Measurements from ENCODE around the gene DHTKD1.

DHTKD1 gene

GRCh38 chr10:12068449-12069269 lies at the start of gene DHTKD1:
Gene DHTKD1, plus strand, starts transcription at chr10:12068954. Its CDS starts 80 bp downstream, at chr10:12069034.
- peak; percentile 95 for DNase-seq (ENCODE audit: low read depth)

DNA sequence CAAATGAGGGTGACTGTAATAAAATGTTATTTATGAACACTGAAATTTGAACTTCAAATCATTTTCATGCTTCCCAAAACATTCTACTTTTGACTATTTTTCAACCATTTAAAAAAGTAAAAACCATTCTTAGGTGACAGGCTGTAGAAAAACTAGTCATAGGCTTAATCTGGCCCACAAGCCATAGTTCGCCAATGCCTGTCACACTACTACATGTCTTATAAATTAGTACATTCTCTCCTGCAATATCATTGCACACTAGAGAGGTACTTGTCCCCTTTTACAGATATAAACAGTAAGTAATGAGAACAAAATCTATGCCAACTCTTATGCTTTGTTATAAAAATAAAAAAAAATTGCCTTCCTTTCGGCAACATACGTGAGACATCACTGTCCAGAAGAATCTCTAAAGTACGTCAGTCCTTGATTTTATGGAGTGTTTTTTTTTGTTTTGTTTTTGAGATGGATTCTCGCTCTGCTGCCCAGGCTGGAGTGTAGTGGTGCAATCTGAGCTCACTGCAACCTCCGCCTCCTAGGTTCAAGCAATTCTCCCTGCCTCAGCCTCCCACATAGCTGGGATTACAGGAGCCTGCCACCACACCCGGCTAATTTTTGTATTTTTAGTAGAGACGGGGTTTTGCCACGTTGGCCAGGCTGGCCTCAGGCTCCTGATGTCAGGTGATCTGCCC lies 49.3 kb upstream of the DHTKD1 start:
- no peak for DNase-seq (ENCODE audit: low read depth)

- DNase-seq (ENCODE audit: low read depth), result no peak
These were observed 48.2 kb upstream of the DHTKD1 start for GRCh38 chr10:12020574-12020973.

DNA sequence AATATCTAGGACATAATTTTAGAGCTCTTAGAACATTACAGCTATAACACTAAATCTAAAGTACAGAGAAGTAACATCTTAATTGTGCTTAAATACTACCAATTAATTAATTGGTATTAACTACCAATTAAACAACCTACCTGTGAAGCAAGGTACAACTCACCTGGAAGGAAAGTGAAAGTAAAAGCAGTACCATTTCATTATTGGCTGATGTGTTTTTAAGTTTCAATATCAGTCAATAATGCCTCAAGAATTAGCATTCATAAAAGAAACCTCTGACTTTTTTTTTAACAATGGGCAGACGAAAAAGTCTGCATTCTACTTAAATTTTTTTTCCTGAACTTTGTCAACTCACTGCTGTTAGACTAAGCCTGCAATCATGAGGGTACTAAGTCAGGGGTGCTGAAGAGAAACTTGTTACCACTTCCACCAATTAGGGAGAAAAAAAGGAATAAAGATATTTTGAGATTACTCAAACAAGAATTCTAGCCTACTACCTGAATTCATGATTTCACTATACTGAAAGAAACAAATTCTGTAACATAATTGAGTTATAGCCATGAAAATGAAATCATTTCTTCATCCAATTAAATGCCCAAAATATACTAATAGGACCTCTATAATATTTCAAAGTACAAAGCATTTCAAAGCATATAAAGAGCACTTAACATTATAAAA lies 46.0 kb upstream of the DHTKD1 start:
- DNase-seq (ENCODE audit: low read depth), result no peak

- DNase-seq (ENCODE audit: low read depth), result no peak
These were observed 43.2 kb upstream of the DHTKD1 start for GRCh38 chr10:12025591-12025990.

GRCh38 chr10:12027539-12027938 lies 41.2 kb upstream of the DHTKD1 start:
- no peak for DNase-seq (ENCODE audit: low read depth)

GRCh38 chr10:12031404-12031803 lies 37.4 kb upstream of the DHTKD1 start:
- DNase-seq (ENCODE audit: low read depth), result no peak

GRCh38 chr10:12036073-12036655 lies 32.6 kb upstream of the DHTKD1 start:
- DNase-seq (ENCODE audit: low read depth), result no peak

DNA sequence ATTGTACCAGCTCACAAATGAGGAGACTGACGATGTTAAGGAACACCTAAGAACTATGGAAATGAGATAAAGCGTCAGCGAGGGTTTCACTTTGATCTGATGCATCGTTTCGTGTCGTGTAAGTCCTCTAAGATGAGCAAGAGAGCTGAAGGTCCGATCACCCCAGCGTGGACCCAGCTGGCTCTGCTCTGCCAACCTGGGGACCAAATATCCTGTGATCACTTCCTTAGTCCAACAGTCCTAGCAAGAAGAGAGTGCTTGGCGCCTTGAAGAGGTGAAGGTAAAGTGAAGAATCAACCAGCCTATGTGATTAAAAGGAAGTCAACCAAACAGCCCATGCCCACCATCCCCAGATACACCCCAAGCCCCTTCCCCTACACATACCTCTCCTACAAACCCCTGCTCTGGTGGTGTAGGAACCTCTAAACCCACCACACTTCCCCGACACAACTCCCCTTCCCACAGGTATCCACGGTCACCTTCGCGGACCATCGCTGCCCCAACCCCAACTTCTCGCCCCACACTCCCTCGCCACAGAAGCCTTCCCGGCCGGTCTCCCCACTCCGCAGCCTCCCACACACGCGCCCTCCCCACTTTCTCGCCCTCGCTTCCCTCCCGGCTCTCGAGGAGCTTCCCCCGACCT lies 26.9 kb upstream of the DHTKD1 start:
- no peak for DNase-seq (ENCODE audit: low read depth)

- DNase-seq (ENCODE audit: low read depth), result no peak
These were observed 26.4 kb upstream of the DHTKD1 start for GRCh38 chr10:12042409-12042796.

DNA sequence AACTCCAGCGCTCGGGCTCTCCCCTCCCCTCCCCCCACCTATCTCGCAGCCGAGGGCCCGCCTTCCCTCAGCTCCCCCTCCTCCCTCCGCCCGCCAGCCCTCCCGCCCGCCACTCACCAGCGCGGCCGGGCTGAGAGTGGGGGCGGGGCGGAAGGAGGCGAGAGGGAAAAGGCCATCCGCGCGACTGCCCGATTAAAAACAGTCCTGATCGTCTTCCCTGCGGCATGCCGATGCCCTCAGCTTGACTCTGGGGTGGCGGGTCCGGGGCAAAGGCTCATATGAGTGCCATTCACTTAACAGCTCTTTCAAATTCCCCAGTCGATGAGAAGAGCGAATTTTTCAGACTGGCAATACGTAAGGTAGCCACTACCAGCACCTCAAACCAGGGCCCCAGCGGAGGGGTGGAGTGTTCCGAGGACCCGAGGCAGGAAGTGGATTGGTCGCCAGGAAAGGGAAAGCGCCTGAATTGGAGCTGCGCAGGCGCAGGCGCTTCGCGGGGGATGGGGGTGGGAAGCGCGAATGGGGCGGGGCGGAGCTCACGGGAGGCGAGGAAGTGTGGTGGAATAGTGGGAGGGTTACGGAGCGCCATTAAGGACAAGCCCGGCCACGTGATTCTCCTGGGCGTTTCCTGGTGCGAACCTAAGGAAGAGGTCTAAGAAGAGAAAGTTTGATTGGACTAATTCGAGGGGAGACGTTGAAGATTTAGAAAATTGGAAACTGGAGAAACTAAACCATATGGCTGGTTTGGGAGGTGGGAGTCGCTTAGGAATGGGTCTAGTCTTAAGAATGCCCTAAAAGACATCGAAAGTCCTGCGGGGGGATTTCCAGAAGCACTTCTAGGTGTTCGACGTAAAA lies 25.7 kb upstream of the DHTKD1 start, which contains the start of gene UPF2:
TSS of gene UPF2 (minus strand) at position 13 of the 855 bp plus-strand sequence. CDS start 7,386 bp downstream, outside the sequence.
- DNase-seq (ENCODE audit: low read depth), result peak; percentile 97

GRCh38 chr10:12045596-12045995 lies 23.2 kb upstream of the DHTKD1 start:
- no peak for DNase-seq (ENCODE audit: low read depth)

DNA sequence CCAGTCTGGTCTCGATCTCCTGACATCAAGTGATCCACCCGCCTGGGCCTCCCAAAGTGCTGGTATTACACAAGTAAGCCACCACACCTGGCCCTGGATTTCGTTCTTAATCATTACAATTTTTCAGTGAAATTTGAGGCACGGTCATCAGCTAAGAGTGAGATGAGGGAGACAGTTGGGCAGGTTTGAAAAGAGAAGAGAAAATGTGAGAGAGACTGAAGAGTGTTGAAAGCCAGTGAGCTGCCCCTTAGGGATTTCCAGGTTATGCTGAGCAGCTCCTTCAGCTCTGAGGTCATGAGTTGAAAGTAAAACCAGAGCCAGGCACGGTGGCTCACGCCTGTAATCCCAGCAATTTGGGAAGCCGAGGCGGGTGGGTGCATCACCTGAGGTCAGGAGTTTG lies 20.2 kb upstream of the DHTKD1 start:
- DNase-seq (ENCODE audit: low read depth), result no peak

DNA sequence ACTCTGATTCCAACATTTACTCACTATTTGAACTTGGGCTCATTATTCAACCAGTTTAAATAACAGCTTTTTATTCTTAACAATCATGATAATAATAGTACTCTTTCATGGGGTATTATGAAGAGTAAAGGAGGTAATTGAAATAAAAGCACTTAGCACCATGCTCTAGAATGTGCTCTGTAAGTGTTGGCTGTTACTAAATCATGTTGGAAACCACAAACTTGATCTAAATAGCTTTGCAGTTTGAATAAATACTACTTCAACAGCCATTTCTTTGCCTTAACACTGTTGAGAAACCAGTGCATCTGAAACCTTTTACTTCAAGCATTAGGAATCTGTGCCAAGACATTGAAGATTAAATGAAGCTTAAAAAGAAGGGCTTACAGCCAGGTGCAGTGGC lies 18.2 kb upstream of the DHTKD1 start:
- DNase-seq (ENCODE audit: low read depth), result no peak

GRCh38 chr10:12051241-12051640 lies 17.5 kb upstream of the DHTKD1 start:
- DNase-seq (ENCODE audit: low read depth), result no peak

DNA sequence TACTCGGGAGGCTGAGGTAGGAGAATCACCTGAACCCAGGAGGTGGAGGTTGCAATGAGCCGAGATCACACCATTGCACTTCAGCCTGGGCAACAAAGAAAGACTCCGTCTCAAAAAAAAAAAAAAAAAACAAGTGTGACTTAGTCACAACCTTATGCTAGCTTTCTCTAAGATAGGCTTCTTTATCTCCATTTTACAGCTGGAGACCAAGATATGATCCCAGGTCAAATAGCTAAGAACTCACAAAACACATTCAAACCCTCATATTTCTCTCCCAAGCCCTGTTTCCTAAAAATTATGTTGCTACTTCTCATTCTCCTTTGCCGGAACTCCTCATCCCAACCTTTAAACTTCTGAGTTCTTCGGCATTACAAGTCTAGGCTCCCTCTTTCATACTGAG lies 13.0 kb upstream of the DHTKD1 start:
- no peak for DNase-seq (ENCODE audit: low read depth)

DNA sequence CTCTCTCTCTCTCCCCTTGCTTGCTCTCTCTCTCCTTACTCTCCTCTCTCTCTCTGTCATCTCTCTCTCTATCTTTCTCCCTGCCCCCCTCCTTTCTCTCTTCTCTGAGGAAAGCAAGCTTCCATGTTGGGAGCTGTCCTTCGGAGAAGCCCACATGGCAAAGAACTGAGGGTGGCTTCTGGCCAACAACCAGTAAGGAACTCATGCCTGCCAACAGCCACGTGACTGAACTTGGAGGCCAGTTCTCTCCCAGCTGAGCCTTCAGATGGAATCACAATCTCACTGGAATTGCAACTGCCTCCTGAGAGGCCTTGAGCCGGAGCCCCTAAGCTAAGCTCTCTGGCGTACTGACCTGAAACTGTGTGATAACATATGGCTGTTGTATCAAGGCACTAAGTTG lies 12.0 kb upstream of the DHTKD1 start:
- no peak for DNase-seq (ENCODE audit: low read depth)

GRCh38 chr10:12061124-12061523 lies 7.6 kb upstream of the DHTKD1 start:
- DNase-seq (ENCODE audit: low read depth), result no peak

GRCh38 chr10:12062754-12063482 lies 5.8 kb upstream of the DHTKD1 start:
- DNase-seq (ENCODE audit: low read depth), result no peak

DNA sequence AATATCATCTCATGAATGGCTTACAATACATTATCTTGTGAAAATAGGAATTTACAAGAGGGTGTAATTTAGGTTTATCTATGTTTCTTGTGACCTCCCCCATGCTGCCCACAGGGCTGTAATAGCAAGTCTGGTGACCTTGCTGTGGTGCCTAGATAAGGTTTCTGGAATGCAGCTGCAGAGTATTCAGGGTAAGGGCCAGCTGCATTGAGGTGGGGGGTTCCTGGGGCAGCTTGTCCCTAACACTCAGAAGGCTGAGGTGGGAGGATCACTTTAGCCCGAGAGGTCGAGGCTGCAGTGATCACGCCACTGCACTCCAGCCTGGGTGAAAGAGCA lies 5.3 kb upstream of the DHTKD1 start:
- DNase-seq (ENCODE audit: low read depth), result no peak

Data from stromal cell of bone marrow (primary cell).